ENCODE results near the gene SLC10A7. TPM values are rescaled to one million over a fixed set of nuclear protein-coding genes. Genes with fewer than 3 reads are reported as not detected.

The SLC10A7 gene
- total and polyA plus RNA-seq, 2 experiments from 2014 or later, result 8.3 to 21.2 TPM

- Histone ChIP-seq H3K9me2 (replicated peaks; ENCODE audit: insufficient read depth) (no peaks in the 10 kb centered on the region), H3K79me2 (no peaks in the 10 kb centered on the region), H3K27me3 (no peaks in the 10 kb centered on the region), H3K27ac (no peak overlapping the region), H4K20me1 (ENCODE audit: insufficient read depth, poor library complexity, severe bottlenecking) (no peaks in the 10 kb centered on the region), H3K9me3 (ENCODE audit: low read depth) (no peaks in the 10 kb centered on the region), H3K4me1 (ENCODE audit: insufficient read depth) (no peaks in the 10 kb centered on the region), H3K4me3 (no peak overlapping the region), H3K36me3 (replicated peaks; ENCODE audit: insufficient read depth, low read depth) (no peaks in the 10 kb centered on the region), H2AFZ (no peak overlapping the region), H3K4me2 (no peak overlapping the region)
- 96% methylated on average over 4 of the region's 4 CpGs for WGBS (ENCODE audit: low lambda C conversion rate, missing lambda C conversion rate)
- no peak for DNase-seq (ENCODE audit: low spot score)
- TF ChIP-seq EZH2phosphoT487 (IDR thresholded peaks at IDR 0.05; ENCODE audit: low read depth, severe bottlenecking, unreplicated experiment) (no peak), EZH2 (IDR thresholded peaks at IDR 0.05; ENCODE audit: borderline replicate concordance) (no peak)
- TF ChIP-seq, protein P1, sequence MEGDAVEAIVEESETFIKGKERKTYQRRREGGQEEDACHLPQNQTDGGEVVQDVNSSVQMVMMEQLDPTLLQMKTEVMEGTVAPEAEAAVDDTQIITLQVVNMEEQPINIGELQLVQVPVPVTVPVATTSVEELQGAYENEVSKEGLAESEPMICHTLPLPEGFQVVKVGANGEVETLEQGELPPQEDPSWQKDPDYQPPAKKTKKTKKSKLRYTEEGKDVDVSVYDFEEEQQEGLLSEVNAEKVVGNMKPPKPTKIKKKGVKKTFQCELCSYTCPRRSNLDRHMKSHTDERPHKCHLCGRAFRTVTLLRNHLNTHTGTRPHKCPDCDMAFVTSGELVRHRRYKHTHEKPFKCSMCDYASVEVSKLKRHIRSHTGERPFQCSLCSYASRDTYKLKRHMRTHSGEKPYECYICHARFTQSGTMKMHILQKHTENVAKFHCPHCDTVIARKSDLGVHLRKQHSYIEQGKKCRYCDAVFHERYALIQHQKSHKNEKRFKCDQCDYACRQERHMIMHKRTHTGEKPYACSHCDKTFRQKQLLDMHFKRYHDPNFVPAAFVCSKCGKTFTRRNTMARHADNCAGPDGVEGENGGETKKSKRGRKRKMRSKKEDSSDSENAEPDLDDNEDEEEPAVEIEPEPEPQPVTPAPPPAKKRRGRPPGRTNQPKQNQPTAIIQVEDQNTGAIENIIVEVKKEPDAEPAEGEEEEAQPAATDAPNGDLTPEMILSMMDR (IDR thresholded peaks at IDR 0.05; ENCODE audit: poor library complexity), result no peak
These were observed 85.1 kb downstream of the SLC10A7 start for GRCh38 chr4:146436423-146437162.

- Histone ChIP-seq H3K27me3 (no peaks in the 10 kb centered on the region), H3K4me2 (no peak overlapping the region), H3K79me2 (no peaks in the 10 kb centered on the region), H3K9me3 (ENCODE audit: low read depth) (no peaks in the 10 kb centered on the region), H4K20me1 (ENCODE audit: insufficient read depth, poor library complexity, severe bottlenecking) (no peaks in the 10 kb centered on the region), H3K9me2 (replicated peaks; ENCODE audit: insufficient read depth) (no peaks in the 10 kb centered on the region), H3K36me3 (replicated peaks; ENCODE audit: insufficient read depth, low read depth) (no peaks in the 10 kb centered on the region), H3K4me3 (no peak overlapping the region), H2AFZ (no peak overlapping the region), H3K27ac (no peak overlapping the region), H3K4me1 (ENCODE audit: insufficient read depth) (no peaks in the 10 kb centered on the region)
- TF ChIP-seq EZH2phosphoT487 (IDR thresholded peaks at IDR 0.05; ENCODE audit: low read depth, severe bottlenecking, unreplicated experiment) (no peak), EZH2 (IDR thresholded peaks at IDR 0.05; ENCODE audit: borderline replicate concordance) (no peak)
- TF ChIP-seq, protein P1 (IDR thresholded peaks at IDR 0.05; ENCODE audit: poor library complexity), result no peak
- DNase-seq (ENCODE audit: low spot score), result no peak
These were observed 85.8 kb downstream of the SLC10A7 start for GRCh38 chr4:146435962-146436361.

DNA sequence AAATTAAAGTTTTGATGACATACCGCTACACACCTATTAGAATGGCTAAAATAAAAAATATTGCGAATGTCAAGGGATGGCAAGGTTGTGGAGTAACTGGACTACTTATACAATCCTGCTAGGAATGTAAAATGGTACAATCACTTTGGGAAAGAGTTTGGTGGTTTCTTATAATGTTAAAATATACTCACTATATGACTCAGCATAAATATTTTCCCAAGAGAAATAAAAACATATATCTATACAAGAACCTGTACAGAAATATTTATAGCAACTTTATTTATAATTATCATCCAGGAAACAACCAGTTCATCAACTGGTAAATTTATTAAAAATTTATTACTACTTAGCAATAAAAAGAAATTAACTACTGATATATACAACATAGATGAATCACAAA, 89.7 kb downstream of the SLC10A7 start:
- H3K27me3 ChIP-seq, result no peaks in the 10 kb centered on the region
- WGBS (ENCODE audit: low lambda C conversion rate, missing lambda C conversion rate), result 98% methylated on average over 2 of the region's 2 CpGs

More for the DNA sequence above, 89.7 kb downstream of the SLC10A7 start:
- H3K9me3 ChIP-seq (ENCODE audit: low read depth), result no peaks in the 10 kb centered on the region
- no peak overlapping the region for H2AFZ ChIP-seq
- H3K9me2 ChIP-seq (replicated peaks; ENCODE audit: insufficient read depth), result no peaks in the 10 kb centered on the region
- no peaks in the 10 kb centered on the region for H4K20me1 ChIP-seq (ENCODE audit: insufficient read depth, poor library complexity, severe bottlenecking)
- TF ChIP-seq EZH2 (IDR thresholded peaks at IDR 0.05; ENCODE audit: borderline replicate concordance) (no peak), EZH2phosphoT487 (IDR thresholded peaks at IDR 0.05; ENCODE audit: low read depth, severe bottlenecking, unreplicated experiment) (no peak)
- TF ChIP-seq, protein P1 (IDR thresholded peaks at IDR 0.05; ENCODE audit: poor library complexity), result no peak
- peaks cover 2% of the 10 kb centered on the region for H3K79me2 ChIP-seq
- no peaks in the 10 kb centered on the region for H3K36me3 ChIP-seq (replicated peaks; ENCODE audit: insufficient read depth, low read depth)
- DNase-seq (ENCODE audit: low spot score), result no peak
- H3K4me2 ChIP-seq, result no peak overlapping the region
- no peak overlapping the region for H3K27ac ChIP-seq
- H3K4me3 ChIP-seq, result no peak overlapping the region
- no peaks in the 10 kb centered on the region for H3K4me1 ChIP-seq (ENCODE audit: insufficient read depth)
